GM19455 (cell line): ENCODE results near the gene GPC6.

ENCODE experiments used
- ATAC-seq: cut with Tn5 transposase; IDR thresholded peaks from one replicate; pipeline ENCODE4 v1.9.1; 2021; ENCODE audit not compliant: unreplicated experiment

The GPC6 gene

DNA sequence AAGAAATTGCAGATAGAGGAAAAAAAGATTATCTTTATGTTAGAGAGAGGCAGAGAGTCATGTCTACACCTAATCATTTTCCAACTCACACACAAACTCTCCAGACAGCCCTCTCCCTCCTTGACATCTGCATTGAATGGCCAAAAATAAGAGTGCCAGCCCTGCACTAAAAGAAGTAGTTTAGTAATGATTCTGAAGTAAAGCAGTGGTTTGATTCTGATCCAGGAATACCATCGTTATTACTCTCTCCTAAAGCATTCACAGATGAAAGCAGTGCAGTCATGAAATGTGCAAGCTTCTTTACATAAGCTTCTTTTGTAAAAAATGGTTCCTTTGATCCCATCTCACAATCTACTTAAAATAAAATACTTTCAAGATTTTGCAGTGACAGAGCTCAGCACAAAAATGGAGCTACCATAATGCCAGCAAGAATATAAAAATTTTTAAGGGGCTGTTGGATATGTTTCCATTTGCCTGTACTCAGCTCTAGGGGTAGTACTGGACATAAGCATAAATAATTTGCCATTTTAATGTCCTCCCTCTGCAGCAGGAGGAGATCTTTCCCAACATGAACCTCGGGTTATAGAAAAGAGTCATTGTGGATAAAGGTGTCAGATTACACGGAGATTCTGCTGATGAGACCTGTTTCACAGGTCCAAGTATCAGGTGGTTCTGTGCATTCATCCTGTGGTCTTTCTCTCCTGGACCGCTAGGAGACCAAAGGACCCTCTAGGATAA lies 846.6 kb downstream of the GPC6 start:
- no peak for ATAC-seq

DNA sequence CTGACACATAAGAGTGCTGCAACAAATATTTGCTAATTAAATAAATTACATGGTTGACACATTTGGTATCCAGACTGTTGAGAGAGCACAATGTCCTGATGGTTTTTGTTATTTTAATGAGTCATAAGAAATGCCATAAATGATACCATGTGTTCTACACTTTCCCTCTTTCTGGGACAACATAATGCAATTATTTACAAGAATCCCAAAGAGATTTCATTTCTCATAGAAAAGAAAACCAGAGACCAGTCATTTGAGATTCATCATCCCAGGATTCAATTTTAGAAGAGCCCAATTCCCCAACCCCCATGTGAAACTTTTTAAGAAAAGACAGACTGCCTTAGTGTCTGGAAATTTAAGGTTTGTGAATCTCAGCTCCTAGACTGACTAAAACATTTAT lies 853.3 kb downstream of the GPC6 start:
- no peak for ATAC-seq

DNA sequence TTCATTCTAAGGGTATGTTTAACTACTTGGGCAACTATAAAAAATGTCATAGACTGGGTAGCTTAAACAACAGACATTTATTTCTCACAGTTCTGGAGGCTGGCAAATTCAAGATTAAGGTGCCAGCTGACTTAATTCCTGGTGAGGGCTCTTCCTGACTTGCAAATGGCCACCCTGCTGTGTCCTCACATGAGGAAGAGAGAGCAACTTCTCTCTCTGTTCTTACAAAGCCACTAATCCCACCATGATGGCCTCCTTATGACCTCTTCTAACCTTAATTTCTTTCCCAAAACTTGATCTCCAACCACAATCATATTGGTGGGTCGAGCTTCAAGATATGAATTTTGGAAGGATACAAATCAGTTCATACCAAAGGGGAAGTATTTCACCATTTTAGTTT lies 853.9 kb downstream of the GPC6 start:
- ATAC-seq = no peak

DNA sequence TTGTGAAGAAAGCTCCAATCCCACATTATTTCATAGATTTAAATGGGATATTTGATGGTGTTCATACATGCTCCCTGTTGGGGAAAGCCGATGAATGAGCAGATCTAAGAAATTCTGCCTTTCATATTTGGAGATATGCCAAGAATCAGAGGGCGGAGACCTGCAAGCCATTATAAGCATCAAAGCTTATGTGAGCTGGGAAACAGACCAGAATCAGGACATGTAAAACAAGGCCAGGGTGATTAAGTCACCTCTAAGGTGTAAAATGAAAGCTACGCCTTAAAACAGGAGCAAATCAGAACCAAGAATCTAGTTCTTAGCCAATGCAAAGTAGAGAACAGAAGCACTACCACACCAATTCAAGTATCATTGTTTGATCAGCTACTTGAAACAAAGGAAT lies 860.5 kb downstream of the GPC6 start:
- no peak for ATAC-seq

DNA sequence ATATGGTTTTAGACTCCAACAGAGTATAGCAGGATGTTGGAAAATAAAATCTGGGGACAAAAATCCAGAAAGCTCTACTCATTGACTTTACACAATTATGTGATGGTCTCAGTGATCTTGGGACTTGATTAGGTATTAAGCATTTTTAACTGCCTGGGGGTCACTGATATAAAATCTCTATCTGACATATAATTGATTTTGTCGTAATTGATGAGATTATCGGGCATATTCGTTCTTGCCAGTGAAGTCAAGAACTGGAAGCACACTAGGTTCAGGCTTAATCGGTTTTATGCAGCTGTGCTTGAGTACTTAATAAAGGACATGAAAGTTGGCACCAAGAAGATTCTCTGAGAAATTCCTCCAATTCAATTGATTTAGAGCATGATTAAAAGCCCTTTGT lies 862.1 kb downstream of the GPC6 start:
- ATAC-seq = no peak

DNA sequence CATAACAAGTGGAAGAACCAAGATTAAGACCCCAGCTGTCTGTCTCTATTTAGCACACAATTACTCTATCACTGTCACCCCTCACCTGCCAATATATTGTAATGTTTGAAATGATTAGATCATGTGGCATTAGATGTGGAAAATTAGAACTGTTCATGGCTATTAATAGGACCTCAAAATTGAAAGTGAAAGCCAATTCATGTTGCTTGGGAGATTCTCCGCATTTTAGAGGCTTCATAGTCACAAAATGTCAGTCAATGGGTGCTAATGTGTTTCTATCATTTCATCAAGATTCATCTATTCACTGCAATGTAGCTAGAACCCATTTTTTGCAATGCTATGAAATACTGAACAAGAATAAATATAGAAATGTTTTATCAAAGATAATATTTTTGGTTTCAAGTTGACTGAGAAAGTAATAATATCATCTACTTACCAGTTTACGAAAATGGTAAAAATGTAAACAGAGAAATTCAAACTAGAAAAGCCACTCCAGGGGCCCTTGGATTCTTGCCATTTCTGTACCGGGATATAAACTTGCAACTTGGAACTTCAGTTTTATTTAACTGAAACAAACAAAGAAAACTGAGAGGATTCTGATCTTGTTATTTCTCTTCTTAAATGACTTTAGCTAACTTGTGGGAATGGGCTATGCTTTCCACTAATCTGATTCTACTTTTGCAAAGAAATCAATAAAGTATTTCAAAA lies 864.3 kb downstream of the GPC6 start:
- ATAC-seq = no peak

DNA sequence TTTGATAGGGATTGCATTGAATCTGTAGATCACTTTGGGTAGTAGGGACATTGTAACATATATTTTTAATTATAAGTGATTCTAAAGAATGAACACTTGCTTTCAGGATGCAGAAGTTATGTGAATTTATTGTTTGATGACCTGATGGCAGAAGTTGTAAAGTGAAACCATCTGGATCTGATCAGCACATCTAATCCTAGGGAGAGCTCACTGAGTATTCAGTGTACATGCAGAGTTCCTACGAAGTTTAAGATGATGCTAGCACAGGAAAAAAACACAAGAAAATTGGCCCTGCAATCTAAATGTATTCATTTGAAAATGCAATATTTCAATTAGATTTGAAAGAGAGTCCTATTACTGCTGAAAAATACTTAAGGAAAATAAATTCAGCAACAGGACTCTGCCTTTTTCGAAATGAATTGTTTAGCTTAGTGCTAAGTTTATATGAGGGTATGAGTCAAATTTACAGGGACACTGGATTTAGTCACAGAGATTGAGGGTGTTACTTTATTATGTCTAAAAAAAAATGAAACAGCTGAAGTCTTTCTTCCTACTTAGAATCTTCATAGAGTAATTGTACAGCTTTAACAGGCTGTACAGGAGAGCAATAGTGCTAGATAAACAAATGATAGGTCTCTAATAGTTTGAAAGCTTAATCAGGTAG lies 867.2 kb downstream of the GPC6 start:
- ATAC-seq = no peak

DNA sequence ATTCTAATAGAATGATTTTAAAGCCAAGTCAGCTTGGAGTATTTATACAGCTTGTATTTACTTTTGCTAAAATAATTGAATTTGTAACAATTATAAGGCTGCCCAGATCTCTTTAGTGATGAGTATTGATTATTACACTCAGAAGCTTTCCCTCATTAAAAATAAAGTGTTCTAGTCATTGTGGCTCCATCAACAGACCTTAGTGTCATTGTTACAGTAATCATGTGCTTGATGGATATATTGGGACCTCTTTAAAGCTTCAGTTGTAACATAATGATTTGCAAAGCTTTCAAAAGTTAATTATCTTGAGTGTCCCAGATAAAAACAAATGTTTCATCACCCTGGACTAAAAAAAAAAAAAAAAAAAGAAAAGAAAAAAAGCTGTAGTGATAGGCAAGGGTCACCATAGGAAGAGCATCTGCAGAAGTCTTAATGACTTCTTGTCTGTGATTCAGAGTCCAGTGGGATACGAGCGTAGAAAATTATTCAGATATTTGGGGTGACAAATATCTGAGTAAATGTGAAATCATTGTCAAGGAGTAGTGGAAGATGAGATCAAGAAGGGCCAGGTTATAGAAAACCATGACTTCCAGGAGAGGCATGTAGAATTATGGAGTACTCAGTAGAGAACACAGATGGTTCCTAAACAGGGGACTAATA lies 883.2 kb downstream of the GPC6 start:
- ATAC-seq = no peak

DNA sequence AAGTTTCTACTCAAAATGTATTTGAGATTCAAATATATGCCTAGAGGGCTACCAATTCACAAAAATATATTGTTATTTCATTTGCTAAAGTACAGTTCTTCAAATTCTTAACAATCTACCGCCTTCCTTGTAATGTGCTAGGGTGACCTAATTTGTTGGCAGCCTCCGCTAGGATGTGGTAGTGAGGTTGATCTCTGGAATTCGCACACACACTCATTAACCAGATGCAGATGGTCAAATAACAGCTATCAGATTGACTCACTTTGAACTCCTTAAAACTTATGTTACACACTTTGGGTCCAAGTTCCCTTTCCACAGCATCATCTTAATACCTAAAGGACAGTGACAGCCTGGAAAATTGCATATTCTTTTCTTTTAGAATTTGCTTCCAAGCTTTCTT lies 885.6 kb downstream of the GPC6 start:
- ATAC-seq = no peak

DNA sequence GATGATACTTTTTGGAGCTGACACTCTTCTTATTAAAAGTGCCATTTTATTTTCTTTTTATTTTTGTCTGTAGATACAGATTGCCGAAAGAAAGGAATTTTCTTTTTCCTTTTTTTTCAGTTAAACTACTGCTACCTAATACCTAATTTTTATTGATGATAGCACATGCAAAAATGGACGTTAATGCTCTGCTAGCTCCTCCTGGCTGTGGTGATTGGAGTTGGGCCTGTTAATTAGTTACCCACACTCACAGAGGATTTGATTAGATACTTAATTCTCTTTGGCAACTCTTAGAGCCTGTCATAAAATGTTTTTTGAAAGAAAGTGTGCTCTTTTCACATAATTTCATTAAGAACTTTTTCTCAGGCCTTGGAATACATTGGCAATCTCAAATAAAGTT lies 886.1 kb downstream of the GPC6 start:
- no peak for ATAC-seq

DNA sequence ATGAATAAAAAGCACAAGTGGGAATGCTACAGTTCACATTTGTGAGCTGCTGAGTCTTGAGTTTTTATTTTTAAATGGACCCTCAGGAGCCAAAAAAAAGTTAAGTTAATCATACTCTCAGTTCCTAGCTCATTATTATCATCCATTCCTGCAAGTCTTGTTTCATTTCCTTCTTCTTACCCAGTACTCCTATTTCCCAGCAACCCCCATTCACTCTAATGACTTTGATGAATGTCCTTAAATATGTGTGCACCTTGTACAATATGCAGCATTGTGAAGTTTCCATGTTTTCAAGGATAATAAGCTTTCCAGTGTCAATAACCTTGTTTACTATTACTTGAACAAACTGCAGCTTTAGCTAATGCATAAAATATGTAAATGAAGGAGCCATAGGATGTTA lies 886.6 kb downstream of the GPC6 start:
- ATAC-seq = no peak

DNA sequence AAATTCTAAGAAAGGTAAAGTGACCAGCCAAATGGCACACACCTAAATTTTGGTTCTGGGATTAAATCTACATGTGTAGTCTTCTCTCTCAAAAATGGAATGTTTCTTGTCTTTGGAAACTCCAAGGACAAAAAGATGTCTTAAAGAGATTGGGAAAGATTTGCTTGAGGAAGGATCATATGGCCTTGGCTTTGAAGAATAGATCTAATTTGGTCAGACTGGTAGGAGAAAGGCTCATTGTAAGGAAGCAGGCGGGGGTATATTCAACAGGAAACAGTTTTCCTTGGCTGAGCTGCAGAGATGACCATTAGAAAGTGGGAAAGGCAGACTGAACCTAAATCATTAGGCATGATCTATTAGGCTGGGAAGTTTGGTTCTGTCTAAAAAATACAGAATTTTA lies 887.6 kb downstream of the GPC6 start:
- ATAC-seq = no peak

DNA sequence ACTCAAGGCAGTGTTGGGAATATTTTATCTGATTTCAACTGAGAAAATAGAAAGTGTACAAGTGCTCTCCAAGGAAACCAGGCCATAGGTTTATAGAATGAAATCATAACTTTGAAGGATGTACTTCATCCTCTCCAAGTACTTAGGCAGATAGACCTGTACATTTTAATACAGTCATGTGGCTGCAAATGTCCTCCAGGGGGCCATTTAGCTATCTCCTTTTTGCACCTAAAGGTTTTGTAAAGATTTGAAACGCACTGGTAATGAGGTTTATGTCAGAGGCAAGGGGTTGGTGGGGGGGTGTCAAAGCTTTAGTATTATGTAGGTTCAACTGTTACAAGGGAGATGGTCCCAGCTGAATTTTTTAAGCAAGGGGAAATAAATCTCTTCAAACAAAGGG lies 888.4 kb downstream of the GPC6 start:
- ATAC-seq = no peak

DNA sequence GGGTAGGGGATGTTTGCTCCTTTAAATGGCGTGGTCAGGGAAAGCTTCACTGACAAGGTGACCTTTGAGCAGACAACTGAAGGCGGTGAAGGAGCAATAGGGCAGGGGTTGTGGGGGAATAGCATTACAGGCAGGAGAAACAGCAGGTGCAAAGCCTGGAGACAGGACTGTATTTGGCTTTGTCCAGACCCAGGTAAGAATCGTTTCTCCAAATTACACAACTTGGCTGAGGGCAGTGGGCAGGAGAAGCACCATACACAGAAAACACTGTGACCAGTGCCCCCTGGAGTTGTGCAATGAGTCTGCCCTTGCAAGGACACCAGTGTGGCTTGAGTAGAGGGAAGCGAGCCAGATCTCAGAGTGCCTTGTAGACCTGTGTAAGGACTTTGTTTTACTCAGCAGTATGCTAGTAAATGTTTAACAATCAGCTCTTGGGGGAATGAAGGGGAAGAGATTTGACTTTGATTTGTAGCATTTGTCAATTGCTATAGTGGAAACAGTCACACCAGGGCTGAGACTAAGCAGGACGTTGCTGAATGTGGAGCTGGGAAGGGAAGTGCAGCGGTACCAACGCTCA lies 892.8 kb downstream of the GPC6 start:
- ATAC-seq = no peak

DNA sequence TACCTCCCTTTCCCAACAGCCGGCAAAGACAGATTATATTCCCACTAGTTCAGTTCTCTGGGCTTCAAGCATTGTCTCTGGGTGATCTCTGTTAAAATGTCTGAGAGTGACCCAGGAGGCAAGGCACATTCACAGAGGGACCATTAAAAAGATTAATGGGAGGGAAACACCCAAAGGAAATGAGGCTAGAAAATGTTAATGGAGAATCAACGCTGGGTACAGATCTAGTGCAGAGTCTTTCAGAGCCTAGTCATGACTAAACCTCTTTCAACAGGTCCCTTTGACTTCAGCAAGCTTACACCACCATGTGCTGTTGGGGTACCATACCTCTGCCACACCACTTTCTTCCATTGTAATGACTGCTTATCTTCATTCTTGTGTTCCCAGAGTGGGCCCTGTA lies 894.3 kb downstream of the GPC6 start:
- no peak for ATAC-seq

DNA sequence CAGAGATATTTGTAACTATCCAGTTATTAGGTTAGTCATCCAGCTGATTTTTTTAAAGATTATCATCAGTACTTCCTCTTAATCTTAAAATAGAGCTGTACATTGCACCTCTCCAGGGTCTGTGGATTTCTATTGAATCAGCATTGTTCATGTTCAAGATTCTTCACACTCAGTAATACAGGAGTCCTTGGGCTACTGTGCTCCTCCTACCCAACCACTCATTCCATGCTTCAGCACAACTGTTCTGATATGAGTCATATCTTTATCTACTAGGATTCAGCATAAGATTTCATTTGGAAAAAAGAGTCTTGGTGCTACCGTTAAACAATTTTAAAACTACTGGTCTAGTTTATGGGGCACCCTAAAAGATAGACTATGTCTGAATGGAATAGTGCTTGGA lies 895.1 kb downstream of the GPC6 start:
- no peak for ATAC-seq

DNA sequence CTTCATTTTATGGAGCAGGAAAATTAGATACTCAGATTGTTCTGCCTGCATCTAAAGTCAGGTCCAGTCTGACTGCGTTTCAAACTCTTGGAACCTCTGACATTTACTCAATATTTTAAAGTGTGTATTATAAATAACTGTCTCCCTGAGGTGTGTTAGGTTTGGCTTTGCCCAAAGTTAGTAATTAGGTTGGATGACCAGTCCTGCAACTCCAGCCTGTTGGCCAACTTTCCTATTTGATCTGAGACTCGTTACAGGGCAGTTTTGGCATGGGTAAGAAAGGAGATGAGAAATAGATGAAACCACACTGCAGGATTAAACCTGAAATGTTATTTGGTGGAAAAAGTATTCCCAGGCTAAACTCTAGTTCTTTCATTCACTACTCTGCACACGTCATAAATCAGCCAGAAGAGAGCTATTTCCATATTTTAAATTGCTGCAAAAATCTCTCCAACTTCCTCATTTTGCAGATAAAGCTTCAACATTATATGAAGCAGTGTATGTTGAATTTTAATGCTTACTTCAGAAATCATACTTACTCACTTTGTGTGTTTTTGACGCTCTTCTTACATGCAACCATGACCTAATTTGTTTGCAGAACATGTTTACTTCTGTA lies 895.8 kb downstream of the GPC6 start:
- ATAC-seq = no peak

DNA sequence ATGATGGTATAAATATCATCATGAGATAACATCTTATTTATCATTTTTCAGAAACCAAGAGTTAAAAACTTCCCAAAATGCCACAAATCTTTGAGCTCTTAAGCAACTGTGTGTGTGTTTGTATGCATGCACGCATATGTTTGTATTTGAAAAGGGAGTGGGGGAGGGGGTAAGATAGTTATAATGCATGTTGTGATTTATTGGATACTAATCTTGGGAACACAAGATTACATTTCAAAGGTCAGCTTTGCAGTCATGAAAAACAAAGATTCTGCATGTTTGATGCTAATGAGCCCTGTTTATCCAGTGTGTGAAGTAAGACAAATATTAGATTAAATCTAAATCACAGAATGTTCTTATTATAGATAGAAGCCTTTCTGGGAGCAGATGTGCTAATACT lies 897.0 kb downstream of the GPC6 start:
- ATAC-seq = no peak

DNA sequence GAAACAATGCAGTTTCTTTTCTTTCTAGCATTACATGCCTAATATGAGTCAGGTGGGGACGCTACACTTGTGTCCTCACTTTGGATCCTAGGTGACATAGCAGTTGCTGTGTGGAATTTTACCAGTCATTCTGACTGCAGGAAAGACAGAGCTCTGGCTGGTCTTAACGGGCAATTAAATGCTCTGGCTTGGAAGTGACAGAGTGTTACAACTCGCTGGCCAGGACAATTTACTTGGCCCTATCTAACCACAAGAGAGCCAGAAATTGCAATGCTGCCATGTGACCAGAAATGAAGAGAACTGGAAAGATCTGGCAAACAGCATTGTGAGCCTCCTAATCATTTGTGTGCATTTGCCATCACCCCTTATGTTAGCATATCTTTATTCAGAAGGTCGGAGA lies 901.8 kb downstream of the GPC6 start:
- no peak for ATAC-seq

DNA sequence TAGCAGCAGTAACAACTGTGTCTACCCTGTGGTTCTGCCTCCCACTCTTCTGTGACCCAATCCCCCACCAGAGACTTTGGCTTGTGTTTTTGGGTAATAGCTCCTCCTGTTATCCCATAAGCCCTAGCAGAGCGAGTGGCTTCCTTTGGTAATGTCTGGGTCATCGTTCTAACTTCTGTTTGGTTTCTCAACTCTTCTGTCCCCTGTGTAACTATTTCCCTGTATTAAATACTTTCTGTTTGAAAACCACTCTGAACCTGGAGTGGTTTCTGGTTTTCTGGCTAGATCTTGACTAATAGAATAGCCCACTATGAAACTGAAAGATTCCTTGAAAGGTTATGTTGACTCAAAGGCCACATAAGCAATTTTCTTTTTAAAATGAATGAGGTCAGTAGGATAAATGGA lies 902.9 kb downstream of the GPC6 start:
- ATAC-seq = no peak

DNA sequence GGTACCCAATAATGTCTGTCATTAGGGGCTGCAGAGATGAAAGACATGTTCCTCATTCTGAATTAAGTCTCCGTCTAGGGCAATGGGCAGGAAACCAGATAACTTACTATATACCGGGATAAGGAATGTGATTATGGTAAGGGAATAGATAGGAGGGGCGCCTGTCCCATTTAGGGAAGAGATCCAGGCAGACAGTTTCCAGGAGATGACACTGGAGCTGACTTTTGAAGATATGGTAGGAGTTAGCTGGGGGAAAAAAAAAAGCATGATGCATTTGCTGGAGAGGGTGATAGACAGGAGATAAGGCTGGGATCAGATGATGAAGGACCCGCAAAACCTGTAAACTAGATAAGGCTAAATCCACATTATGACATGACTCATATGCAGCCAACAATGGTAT lies 912.2 kb downstream of the GPC6 start:
- ATAC-seq = no peak
